Loucy (cell line): ENCODE results near the gene TSSC4.

Experiments
- H2AFZ ChIP-seq: fragments of 200-600 bp; sonication (generic); 2 replicates; pipeline ENCODE4 v1.6.0; 2016; ENCODE audit warnings: antibody characterized with exemption, mild to moderate bottlenecking, low read length, moderate library complexity
- H3F3A ChIP-seq: fragments of 200-600 bp; 2 replicates; pipeline ENCODE4 v1.6.0; 2016; ENCODE audit warnings: antibody characterized with exemption, low read depth, mild to moderate bottlenecking
- H3K27me3 ChIP-seq: fragments of 200-600 bp; sonication (generic); 2 replicates; pipeline ENCODE4 v1.6.1; 2014; ENCODE audit warnings: low read length, mild to moderate bottlenecking; ENCODE audit not compliant: insufficient read depth, poor library complexity, severe bottlenecking
- H3K36me3 ChIP-seq: fragments of 200-600 bp; sonication (generic); 2 replicates; pipeline ENCODE4 v1.6.1; 2016; ENCODE audit warnings: low read length; ENCODE audit not compliant: insufficient read depth
- H3K4me1 ChIP-seq: fragments of 200-600 bp; sonication (generic); 2 replicates; pipeline ENCODE4 v1.5.1; 2014; ENCODE audit warnings: low read length, mild to moderate bottlenecking; ENCODE audit not compliant: insufficient read depth, poor library complexity, severe bottlenecking
- H3K4me2 ChIP-seq: fragments of 200-600 bp; sonication (generic); 2 replicates; pipeline ENCODE4 v1.6.0; 2014; ENCODE audit warnings: antibody characterized with exemption, low read length, low read depth, mild to moderate bottlenecking; ENCODE audit not compliant: poor library complexity, severe bottlenecking
- H3K4me3 ChIP-seq: fragments of 200-600 bp; sonication (generic); 2 replicates; pipeline ENCODE4 v1.5.1; 2014; ENCODE audit warnings: low read length, mild to moderate bottlenecking, mixed read lengths; ENCODE audit not compliant: poor library complexity, severe bottlenecking
- H3K79me2 ChIP-seq: fragments of 200-600 bp; sonication (generic); 2 replicates; pipeline ENCODE4 v1.6.1; 2014; ENCODE audit warnings: low read length; ENCODE audit not compliant: insufficient read depth
- H3K9ac ChIP-seq: fragments of 200-600 bp; sonication (generic); 2 replicates; pipeline ENCODE4 v1.6.0; 2014; ENCODE audit warnings: mild to moderate bottlenecking, low read depth, low read length, moderate library complexity; ENCODE audit not compliant: poor library complexity, severe bottlenecking
- H3K9me2 ChIP-seq: fragments of 200-600 bp; sonication (generic); replicated peaks from 2 replicates; pipeline ENCODE4 v1.6.1; 2016; ENCODE audit warnings: low read depth, low read length, mixed read lengths
- H3K9me3 ChIP-seq: fragments of 200-600 bp; sonication (generic); 2 replicates; pipeline ENCODE4 v1.6.1; 2014; ENCODE audit warnings: mild to moderate bottlenecking, antibody characterized with exemption, low read length, low read depth; ENCODE audit not compliant: insufficient read depth
- H4K20me1 ChIP-seq: fragments of 200-600 bp; sonication (generic); 2 replicates; pipeline ENCODE4 v1.6.0; 2014; ENCODE audit warnings: antibody characterized with exemption, low read length, mild to moderate bottlenecking; ENCODE audit not compliant: insufficient read depth, poor library complexity, severe bottlenecking
- CTCF ChIP-seq: fragments of 200-600 bp; sonication (generic); conservative IDR thresholded peaks from 2 replicates; pipeline ENCODE4 v1.5.1; 2014; ENCODE audit warnings: mild to moderate bottlenecking, antibody characterized with exemption, low read length
- EZH2phosphoT487 ChIP-seq: fragments of 200-600 bp; IDR thresholded peaks from 2 replicates; pipeline ENCODE4 v1.6.1; 2018; ENCODE audit warnings: antibody characterized with exemption, mild to moderate bottlenecking, moderate library complexity, borderline replicate concordance

Gene TSSC4

GRCh38 chr11:2375341-2375853 is 25.2 kb upstream of the TSSC4 start:
- Histone ChIP-seq H3K36me3 (no peaks in the 10 kb centered on the region), H2AFZ (no peak overlapping the region), H4K20me1 (peaks cover 28% of the 10 kb centered on the region), H3K27me3 (no peaks in the 10 kb centered on the region), H3F3A (no peaks in the 10 kb centered on the region), H3K9me3 (no peaks in the 10 kb centered on the region), H3K9me2 (no peaks in the 10 kb centered on the region), H3K9ac (no peak overlapping the region), H3K4me3 (no peak overlapping the region), H3K79me2 (peaks cover 31% of the 10 kb centered on the region), H3K4me2 (no peak overlapping the region), H3K4me1 (peaks cover 17% of the 10 kb centered on the region)
- TF ChIP-seq EZH2phosphoT487 (no peak), CTCF (0 out of 2 replicates have a peak, but pooled peaks have one; percentile 12)

GRCh38 chr11:2375964-2376551 is 24.5 kb upstream of the TSSC4 start:
- Histone ChIP-seq H3K9me2 (no peaks in the 10 kb centered on the region), H3F3A (no peaks in the 10 kb centered on the region), H3K4me3 (no peak overlapping the region), H3K9ac (no peak overlapping the region), H3K9me3 (no peaks in the 10 kb centered on the region), H3K27me3 (no peaks in the 10 kb centered on the region), H3K36me3 (no peaks in the 10 kb centered on the region), H3K4me1 (peaks cover 19% of the 10 kb centered on the region), H4K20me1 (peaks cover 35% of the 10 kb centered on the region), H2AFZ (no peak overlapping the region), H3K79me2 (peaks cover 37% of the 10 kb centered on the region), H3K4me2 (no peak overlapping the region)
- 0 out of 2 replicates have a peak, but pooled peaks have one; percentile 0 for TF ChIP-seq CTCF
- no peak for TF ChIP-seq EZH2phosphoT487

GRCh38 chr11:2376751-2377451 is 23.6 kb upstream of the TSSC4 start, which contains the start of gene CD81:
TSS of gene CD81 (plus strand) at chr11:2377310. CDS start at chr11:2377550, 240 bp downstream.
- no peaks in the 10 kb centered on the region for H3K36me3 ChIP-seq
- peak within 1 kb of the TSS; percentile 97 for H3K4me2 ChIP-seq
- no peaks in the 10 kb centered on the region for H3K9me3 ChIP-seq
- peaks cover 46% of the 10 kb centered on the region for H3K79me2 ChIP-seq
- peaks cover 43% of the 10 kb centered on the region for H4K20me1 ChIP-seq
- peak within 1 kb of the TSS; percentile 97 for H3K4me3 ChIP-seq
- H3K9me2 ChIP-seq: no peaks in the 10 kb centered on the region
- H2AFZ ChIP-seq: no peak within 1 kb of the TSS
- H3K27me3 ChIP-seq: no peaks in the 10 kb centered on the region
- TF ChIP-seq CTCF (no peak), EZH2phosphoT487 (no peak)
- H3K9ac ChIP-seq: peak within 1 kb of the TSS; percentile 93
- peaks cover 24% of the 10 kb centered on the region for H3K4me1 ChIP-seq
- no peaks in the 10 kb centered on the region for H3F3A ChIP-seq
